ENCODE results near the gene ARL16. TPM values are rescaled to one million over a fixed set of nuclear protein-coding genes. Genes with fewer than 3 reads are reported as not detected.

ARL16 gene
- polyA plus RNA-seq, 1 of the 3 experiments (the other 2 are of a cell fraction) = 148 TPM

GRCh38 chr17:81646869-81647600 is 36.6 kb downstream of the ARL16 start:
- H3F3A ChIP-seq (replicated peaks; ENCODE audit: insufficient read depth) = peaks cover 3% of the 10 kb centered on the region
- peaks cover 3% of the 10 kb centered on the region; the same call in 1 of the 2 replicates for H3K9me3 ChIP-seq
- no peaks in the 10 kb centered on the region for H4K20me1 ChIP-seq (ENCODE audit: insufficient read depth)
- peak; percentile 49 for DNase-seq
- H3K4me2 ChIP-seq = no peak overlapping the region
- H3K9ac ChIP-seq = no peak overlapping the region
- no peaks in the 10 kb centered on the region for H3K36me3 ChIP-seq (replicated peaks in 1 of 2; ENCODE audit: control insufficient read depth in 1 of 2, insufficient read depth in 2 of 2, low read length in 1 of 2)
- no peaks in the 10 kb centered on the region for H3K9me2 ChIP-seq
- H3K79me2 ChIP-seq (ENCODE audit: insufficient read depth) = no peaks in the 10 kb centered on the region
- no peak for TF ChIP-seq CTCF (IDR thresholded peaks at IDR 0.05)
- TF ChIP-seq JUND (IDR thresholded peaks at IDR 0.05) = no peak
- no peak for TF ChIP-seq CHD2 (IDR thresholded peaks at IDR 0.05; ENCODE audit: low read length, partially characterized antibody)
- TF ChIP-seq YY1 (IDR thresholded peaks at IDR 0.05; ENCODE audit: low read depth) = no peak
- no peak for TF ChIP-seq PBX3 (IDR thresholded peaks at IDR 0.05)
- TF ChIP-seq RXRA (IDR thresholded peaks at IDR 0.05; ENCODE audit: borderline replicate concordance, low read depth) = no peak
- no peak for TF ChIP-seq POLR2AphosphoS5 (IDR thresholded peaks at IDR 0.05; ENCODE audit: low read depth, low read length)
- no peak for TF ChIP-seq EP300 (IDR thresholded peaks at IDR 0.05; ENCODE audit: borderline replicate concordance in 1 of 2, low read depth in 1 of 2, low read length in 1 of 2)
- TF ChIP-seq REST (IDR thresholded peaks at IDR 0.05; ENCODE audit: low read depth, low read length) = no peak
- TF ChIP-seq USF1 (IDR thresholded peaks at IDR 0.05; ENCODE audit: borderline replicate concordance, low read depth) = no peak
- TF ChIP-seq NRF1 (IDR thresholded peaks at IDR 0.05; ENCODE audit: low read depth, low read length) = no peak
- no peak for TF ChIP-seq IRF3 (IDR thresholded peaks at IDR 0.05; ENCODE audit: low read depth, low read length)
- no peak for TF ChIP-seq USF2 (IDR thresholded peaks at IDR 0.05; ENCODE audit: borderline replicate concordance, low read depth, low read length)
- TF ChIP-seq SMC3 (IDR thresholded peaks at IDR 0.05; ENCODE audit: low read depth, low read length) = no peak
- no peak for TF ChIP-seq RFX5 (IDR thresholded peaks at IDR 0.05; ENCODE audit: low read length)
- no peak for TF ChIP-seq ZBTB33 (IDR thresholded peaks at IDR 0.05; ENCODE audit: borderline replicate concordance, low read depth)
- no peak for TF ChIP-seq RAD21 (IDR thresholded peaks at IDR 0.05; ENCODE audit: low read length)
- no peak for TF ChIP-seq MEF2A (IDR thresholded peaks at IDR 0.05; ENCODE audit: borderline replicate concordance, low read depth)
- peaks cover 7 to 11% of the 10 kb centered on the region in 2 experiments; a peak in 3 of 4 replicates for H3K4me1 ChIP-seq (ENCODE audit: control insufficient read depth in 1 of 2, insufficient read depth in 2 of 2, low read depth in 1 of 2, low read length in 1 of 2)
- H3K27me3 ChIP-seq (ENCODE audit: insufficient read depth) = no peaks in the 10 kb centered on the region; the same call in 1 of the 2 replicates
- POLR2A ChIA-PET = interaction anchor here (0.6 kb wide), 1 partner anchor 406 kb away, joined by 4 read pairs; no protein-coding TSS in a partner anchor
- no peak overlapping the region for H2AFZ ChIP-seq (ENCODE audit: low read depth)
- CTCF ChIA-PET = interaction anchor here (1.2 to 2.3 kb wide), 3 partner anchors 17 to 46 kb away, joined by 3 to 7 read pairs (median 4); no protein-coding TSS in a partner anchor
- WGBS (ENCODE audit: low lambda C conversion rate) = 70% methylated on average over 11 of the region's 12 CpGs
- H3K27ac ChIP-seq (ENCODE audit: low read depth in 2 of 2, low read length in 1 of 2) = no peak overlapping the region
- no peak overlapping the region for H3K4me3 ChIP-seq (ENCODE audit: low read depth in 2 of 2, low read length in 1 of 2)
